AG09309 (cell line): Measurements from ENCODE around the gene AFF3.

Source experiments
- DNase-seq: peaks from one replicate; pipeline ENCODE4 v3.0.0-alpha.2; 2010; ENCODE audit warnings: low read depth
- H3K4me3 ChIP-seq: 2 replicates; pipeline ENCODE4 v1.5.1; 2011; ENCODE audit warnings: mild to moderate bottlenecking, low read depth, low read length, moderate library complexity; ENCODE audit not compliant: control insufficient read depth
- TF ChIP-seq, protein P1 (sequence below): IDR thresholded peaks from 2 replicates; pipeline ENCODE4 v1.5.1; 2011; ENCODE audit warnings: mild to moderate bottlenecking, low read depth, low read length, inconsistent platforms; ENCODE audit not compliant: insufficient read depth, control insufficient read depth; ENCODE audit errors: missing control alignments

AFF3 gene

DNA sequence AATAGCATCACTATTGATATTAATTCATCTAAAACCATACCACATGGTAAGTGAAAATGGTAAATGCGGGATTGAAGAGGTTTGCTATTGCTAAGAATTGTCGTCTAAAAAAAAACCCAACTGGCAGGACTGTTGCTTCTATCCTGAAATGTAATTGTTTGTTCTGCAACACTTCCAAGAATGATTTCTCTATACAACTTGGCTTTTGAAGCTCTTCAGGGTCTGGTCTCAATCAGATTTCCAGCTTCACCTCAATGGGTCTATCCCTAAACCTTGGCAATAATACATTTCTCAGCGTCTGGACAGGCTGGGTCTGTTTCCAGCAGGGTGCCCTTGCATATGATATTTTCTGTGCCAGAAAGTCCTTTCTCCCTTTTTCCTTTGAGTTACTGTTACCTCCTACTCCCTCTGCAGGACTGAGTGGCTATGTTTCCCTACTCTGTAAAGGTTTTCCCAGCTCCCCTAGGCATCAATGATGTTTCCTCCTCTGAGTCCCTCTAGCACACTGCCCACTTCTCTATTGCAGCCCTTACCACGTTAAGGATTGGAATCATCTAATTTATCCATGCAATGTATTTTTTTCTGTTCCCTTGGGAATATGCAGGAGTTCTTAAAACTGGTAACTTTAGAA is 534.4 kb downstream of the AFF3 start:
- TF ChIP-seq, protein P1, sequence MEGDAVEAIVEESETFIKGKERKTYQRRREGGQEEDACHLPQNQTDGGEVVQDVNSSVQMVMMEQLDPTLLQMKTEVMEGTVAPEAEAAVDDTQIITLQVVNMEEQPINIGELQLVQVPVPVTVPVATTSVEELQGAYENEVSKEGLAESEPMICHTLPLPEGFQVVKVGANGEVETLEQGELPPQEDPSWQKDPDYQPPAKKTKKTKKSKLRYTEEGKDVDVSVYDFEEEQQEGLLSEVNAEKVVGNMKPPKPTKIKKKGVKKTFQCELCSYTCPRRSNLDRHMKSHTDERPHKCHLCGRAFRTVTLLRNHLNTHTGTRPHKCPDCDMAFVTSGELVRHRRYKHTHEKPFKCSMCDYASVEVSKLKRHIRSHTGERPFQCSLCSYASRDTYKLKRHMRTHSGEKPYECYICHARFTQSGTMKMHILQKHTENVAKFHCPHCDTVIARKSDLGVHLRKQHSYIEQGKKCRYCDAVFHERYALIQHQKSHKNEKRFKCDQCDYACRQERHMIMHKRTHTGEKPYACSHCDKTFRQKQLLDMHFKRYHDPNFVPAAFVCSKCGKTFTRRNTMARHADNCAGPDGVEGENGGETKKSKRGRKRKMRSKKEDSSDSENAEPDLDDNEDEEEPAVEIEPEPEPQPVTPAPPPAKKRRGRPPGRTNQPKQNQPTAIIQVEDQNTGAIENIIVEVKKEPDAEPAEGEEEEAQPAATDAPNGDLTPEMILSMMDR, result peak; percentile 18
- H3K4me3 ChIP-seq, result no peak overlapping the region
- DNase-seq, result no peak

DNA sequence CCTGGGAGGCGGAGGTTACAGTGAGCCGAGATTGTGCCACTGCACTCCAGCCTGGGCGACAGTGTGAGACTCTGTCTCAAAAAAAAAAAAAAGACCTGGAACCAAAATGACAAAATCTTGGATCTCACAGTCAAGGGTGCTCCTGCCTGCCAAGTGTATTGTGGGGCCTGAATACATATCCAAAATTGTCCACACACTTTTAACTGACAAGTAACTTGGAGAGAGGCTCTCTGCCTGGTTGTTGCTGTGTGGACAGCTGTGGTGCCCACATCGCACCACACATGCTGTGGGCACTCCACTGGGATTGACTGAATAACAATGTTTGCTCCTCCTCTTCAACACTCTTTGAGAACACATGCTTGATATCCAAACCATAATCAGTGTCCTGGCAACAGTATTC is 534.9 kb downstream of the AFF3 start:
- TF ChIP-seq, protein P1, result no peak
- DNase-seq, result no peak
- no peak overlapping the region for H3K4me3 ChIP-seq

- no peak for DNase-seq
- H3K4me3 ChIP-seq, result no peak overlapping the region
- TF ChIP-seq, protein P1, result no peak
These were observed 537.4 kb downstream of the AFF3 start for GRCh38 chr2:99605036-99605435.

- H3K4me3 ChIP-seq, result no peak overlapping the region
- no peak for DNase-seq
- TF ChIP-seq, protein P1, result no peak
These were observed 539.9 kb downstream of the AFF3 start for GRCh38 chr2:99602476-99602875.

- no peak for DNase-seq
- no peak overlapping the region for H3K4me3 ChIP-seq
- TF ChIP-seq, protein P1, result no peak
These were observed 541.3 kb downstream of the AFF3 start for GRCh38 chr2:99600981-99601651.

- TF ChIP-seq, protein P1, result no peak
- no peak overlapping the region for H3K4me3 ChIP-seq
- DNase-seq, result no peak
These were observed 543.9 kb downstream of the AFF3 start for GRCh38 chr2:99598441-99598840.
